ENCODE data around the gene CTNNA3. TPM values are rescaled to one million over a fixed set of nuclear protein-coding genes. Genes with fewer than 3 reads are reported as not detected.

Gene CTNNA3
- total RNA-seq, 1 experiment from 2014 or later, result 0.20 TPM

- H3K9me3 ChIP-seq, result no peaks in the 10 kb centered on the region
- H3K4me3 ChIP-seq (ENCODE audit: low read depth, low read length), result no peak overlapping the region
- Mint-ChIP-seq H3K27ac (ENCODE audit: unreplicated experiment) (no peak overlapping the region), H3K9me3 (ENCODE audit: unreplicated experiment) (no peaks in the 10 kb centered on the region), H3K4me3 (ENCODE audit: unreplicated experiment) (no peak overlapping the region), H3K4me1 (ENCODE audit: low read depth, unreplicated experiment) (no peaks in the 10 kb centered on the region), H3K27me3 (ENCODE audit: insufficient read depth, unreplicated experiment) (no peaks in the 10 kb centered on the region), H3K36me3 (ENCODE audit: insufficient read depth, unreplicated experiment) (no peaks in the 10 kb centered on the region)
- POLR2A ChIA-PET, result no interaction called here
- DNase-seq, result no peak
- H3K4me1 ChIP-seq, result no peaks in the 10 kb centered on the region
- no peaks in the 10 kb centered on the region for H3K27me3 ChIP-seq (replicated peaks; ENCODE audit: control insufficient read depth, insufficient read depth, low read length)
- no TSS peak for BruUV-seq (replicated peaks)
- CTCF ChIA-PET, result no interaction called here
- no peak for TF ChIP-seq CTCF (IDR thresholded peaks at IDR 0.05; ENCODE audit: insufficient read depth in 1 of 2, low read depth in 1 of 2, low read length in 1 of 2, severe bottlenecking in 1 of 2, unreplicated experiment in 1 of 2)
- H3K36me3 ChIP-seq (ENCODE audit: control insufficient read depth, insufficient read depth, low read length), result no peaks in the 10 kb centered on the region
- intact Hi-C loops (cut with micrococcal nuclease; ENCODE audit: unreplicated experiment), result no loop called here
These were observed 659.2 kb downstream of the CTNNA3 start for GRCh38 chr10:67036808-67037207.

GRCh38 chr10:67033878-67034277, 662.1 kb downstream of the CTNNA3 start:
- Histone ChIP-seq H3K4me1 (no peaks in the 10 kb centered on the region), H3K4me3 (ENCODE audit: low read depth, low read length) (no peak overlapping the region), H3K27me3 (replicated peaks; ENCODE audit: control insufficient read depth, insufficient read depth, low read length) (no peaks in the 10 kb centered on the region), H3K9me3 (no peaks in the 10 kb centered on the region), H3K36me3 (ENCODE audit: control insufficient read depth, insufficient read depth, low read length) (no peaks in the 10 kb centered on the region)
- CTCF ChIA-PET, result no interaction called here
- no peaks in the 10 kb centered on the region for H3K27me3 Mint-ChIP-seq (ENCODE audit: insufficient read depth, unreplicated experiment)
- no peak for DNase-seq
- H3K36me3 Mint-ChIP-seq (ENCODE audit: insufficient read depth, unreplicated experiment), result no peaks in the 10 kb centered on the region
- no TSS peak for BruUV-seq (replicated peaks)
- POLR2A ChIA-PET, result no interaction called here
- H3K27ac Mint-ChIP-seq (ENCODE audit: unreplicated experiment), result no peak overlapping the region
- no peaks in the 10 kb centered on the region for H3K9me3 Mint-ChIP-seq (ENCODE audit: unreplicated experiment)
- no peak overlapping the region for H3K4me3 Mint-ChIP-seq (ENCODE audit: unreplicated experiment)
- no peaks in the 10 kb centered on the region for H3K4me1 Mint-ChIP-seq (ENCODE audit: low read depth, unreplicated experiment)
- intact Hi-C loops (cut with micrococcal nuclease; ENCODE audit: unreplicated experiment), result loop anchor here (5.0 kb wide), 1 partner anchor 488 kb away; no protein-coding TSS in a partner anchor
- TF ChIP-seq CTCF (IDR thresholded peaks at IDR 0.05; ENCODE audit: insufficient read depth in 1 of 2, low read depth in 1 of 2, low read length in 1 of 2, severe bottlenecking in 1 of 2, unreplicated experiment in 1 of 2), result no peak

GRCh38 chr10:67022099-67022498, 673.9 kb downstream of the CTNNA3 start:
- no peak overlapping the region for H3K4me3 Mint-ChIP-seq (ENCODE audit: unreplicated experiment)
- no peaks in the 10 kb centered on the region for H3K27me3 ChIP-seq (replicated peaks; ENCODE audit: control insufficient read depth, insufficient read depth, low read length)
- H3K27ac Mint-ChIP-seq (ENCODE audit: unreplicated experiment), result no peak overlapping the region
- ChIA-PET CTCF (no interaction called here), POLR2A (no interaction called here)
- no peaks in the 10 kb centered on the region for H3K36me3 ChIP-seq (ENCODE audit: control insufficient read depth, insufficient read depth, low read length)
- no peak for DNase-seq
- intact Hi-C loops (cut with micrococcal nuclease; ENCODE audit: unreplicated experiment), result no loop called here
- H3K4me1 Mint-ChIP-seq (ENCODE audit: low read depth, unreplicated experiment), result no peaks in the 10 kb centered on the region
- BruUV-seq (replicated peaks), result no TSS peak
- H3K27me3 Mint-ChIP-seq (ENCODE audit: insufficient read depth, unreplicated experiment), result peaks cover 7% of the 10 kb centered on the region
- H3K9me3 Mint-ChIP-seq (ENCODE audit: unreplicated experiment), result no peaks in the 10 kb centered on the region
- no peak overlapping the region for H3K4me3 ChIP-seq (ENCODE audit: low read depth, low read length)
- TF ChIP-seq CTCF (IDR thresholded peaks at IDR 0.05; ENCODE audit: insufficient read depth in 1 of 2, low read depth in 1 of 2, low read length in 1 of 2, severe bottlenecking in 1 of 2, unreplicated experiment in 1 of 2), result no peak
- H3K9me3 ChIP-seq, result no peaks in the 10 kb centered on the region
- H3K36me3 Mint-ChIP-seq (ENCODE audit: insufficient read depth, unreplicated experiment), result no peaks in the 10 kb centered on the region
- H3K4me1 ChIP-seq, result no peaks in the 10 kb centered on the region

Data from Caco-2 (cell line).